ENCODE data around the gene GAS7.

The GAS7 gene

DNA sequence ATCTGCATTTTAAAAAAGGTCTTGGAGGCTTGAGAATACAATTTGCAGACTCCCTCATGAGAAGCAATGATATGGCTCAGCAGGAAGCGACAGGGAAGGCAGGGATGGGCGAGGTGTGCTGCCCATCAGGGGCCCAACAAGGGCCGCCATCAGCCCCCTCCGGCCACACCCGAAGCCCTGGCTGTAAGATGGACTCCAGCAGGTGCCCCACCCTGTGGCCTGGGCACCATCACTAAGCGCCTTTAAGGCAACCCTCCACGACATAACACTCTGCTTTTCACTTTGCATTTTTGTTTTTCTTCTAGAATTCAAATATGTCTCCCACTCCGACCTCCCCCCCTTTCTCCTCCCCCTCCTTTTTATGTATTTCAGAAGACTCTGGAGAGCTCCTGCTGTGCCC, 241.2 kb downstream of the GAS7 start:
- TF ChIP-seq POLR2A (IDR thresholded peaks at IDR 0.05; ENCODE audit: low read length): no peak
- no peak for TF ChIP-seq GATA1 (IDR thresholded peaks at IDR 0.05; ENCODE audit: low read depth, low read length)
- no peak for DNase-seq

DNA sequence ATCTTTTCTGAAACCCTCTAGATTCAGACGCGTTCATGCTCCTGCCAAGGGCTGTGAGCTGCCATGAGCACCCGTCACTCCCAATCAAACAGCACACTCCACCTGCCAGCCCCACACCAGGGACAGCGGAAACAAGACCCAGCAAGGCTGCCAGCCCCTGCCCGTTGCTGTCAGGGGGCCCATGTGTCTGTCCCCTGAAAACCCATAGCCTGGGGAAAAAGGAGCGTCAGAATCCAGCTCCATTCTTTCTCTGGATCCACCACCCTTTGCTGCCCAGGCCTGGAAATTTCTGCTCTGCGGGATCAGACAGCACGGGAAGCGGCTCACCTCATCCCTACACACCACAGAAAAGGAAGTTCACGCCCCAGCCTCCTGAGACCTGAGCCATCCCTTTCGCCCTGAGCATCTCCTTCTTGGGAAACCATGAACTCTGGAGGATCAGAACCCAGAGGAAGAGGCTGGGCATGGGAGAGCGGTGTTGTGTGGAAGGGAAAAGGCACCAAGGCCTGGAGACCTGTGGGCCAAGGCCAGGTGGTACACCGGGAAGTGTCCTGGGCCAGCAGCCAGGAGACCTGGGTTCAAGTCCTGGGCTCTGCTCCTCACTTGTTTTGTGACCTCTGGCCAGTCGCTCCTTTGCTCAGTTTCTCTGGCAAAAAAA, 241.8 kb downstream of the GAS7 start:
- TF ChIP-seq GATA1 (IDR thresholded peaks at IDR 0.05; ENCODE audit: low read depth, low read length): no peak
- TF ChIP-seq POLR2A (IDR thresholded peaks at IDR 0.05; ENCODE audit: low read length): no peak
- DNase-seq: no peak

DNA sequence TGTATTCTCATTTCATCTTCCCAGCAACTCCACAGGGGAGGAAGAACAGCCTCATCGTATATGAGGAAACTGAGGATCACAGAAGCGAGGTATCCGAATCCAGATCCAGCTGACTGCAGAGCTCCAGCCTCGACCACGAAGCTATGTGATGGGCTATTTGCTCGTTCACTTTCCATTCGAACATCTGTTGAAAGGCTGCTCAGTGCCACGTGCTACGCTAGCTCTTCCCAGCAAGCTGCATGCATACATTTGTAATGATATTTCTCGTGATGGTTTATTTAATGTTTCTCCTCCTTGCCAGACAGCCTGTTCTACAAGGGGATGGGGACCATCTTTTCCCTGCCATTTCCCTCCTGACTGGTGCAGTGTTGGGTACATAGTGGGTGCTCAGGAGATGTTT, 244.9 kb downstream of the GAS7 start:
- no peak for TF ChIP-seq POLR2A (IDR thresholded peaks at IDR 0.05; ENCODE audit: low read length)
- no peak for TF ChIP-seq GATA1 (IDR thresholded peaks at IDR 0.05; ENCODE audit: low read depth, low read length)
- DNase-seq: no peak

DNA sequence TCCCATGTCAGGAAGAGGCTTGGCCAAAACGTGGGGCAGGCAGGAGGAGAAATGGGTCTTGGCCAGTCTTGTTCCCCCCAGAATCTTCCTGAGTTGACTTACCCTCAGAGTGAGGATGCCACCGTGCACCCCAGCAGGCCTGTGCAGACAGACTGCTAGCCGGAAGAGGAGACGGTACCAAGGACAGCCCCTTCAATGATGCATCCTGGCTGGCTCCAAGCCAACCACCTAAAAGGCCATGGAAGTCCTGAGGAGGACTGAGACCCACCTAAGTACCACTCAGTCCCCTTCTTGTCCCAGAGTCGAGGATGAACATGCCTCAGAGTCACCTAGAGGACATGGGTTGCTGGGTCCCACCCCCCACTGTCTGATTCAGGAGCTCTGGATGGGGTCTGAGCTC, 246.6 kb downstream of the GAS7 start:
- TF ChIP-seq POLR2A (IDR thresholded peaks at IDR 0.05; ENCODE audit: low read length): no peak
- no peak for TF ChIP-seq GATA1 (IDR thresholded peaks at IDR 0.05; ENCODE audit: low read depth, low read length)
- no peak for DNase-seq

DNA sequence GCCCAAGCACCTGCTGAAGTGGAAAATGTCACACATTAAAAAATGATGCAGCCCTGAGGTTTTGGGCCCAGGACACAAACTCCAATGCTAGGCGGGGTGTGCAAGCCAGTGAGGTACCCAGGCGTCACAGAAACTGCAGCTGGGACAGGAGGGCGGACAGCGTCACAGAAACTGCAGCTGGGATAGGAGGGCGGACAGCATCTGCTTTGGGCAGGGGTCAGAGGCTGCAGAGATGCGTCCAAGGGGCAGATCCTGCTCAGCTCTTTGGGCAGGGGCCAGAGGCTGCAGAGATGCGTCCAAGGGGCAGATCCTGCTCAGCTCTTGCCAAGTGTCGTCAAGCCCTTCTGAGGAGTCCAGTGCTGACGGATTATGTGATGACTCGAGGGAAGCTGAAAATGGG, 249.5 kb downstream of the GAS7 start:
- no peak for TF ChIP-seq POLR2A (IDR thresholded peaks at IDR 0.05; ENCODE audit: low read length)
- TF ChIP-seq GATA1 (IDR thresholded peaks at IDR 0.05; ENCODE audit: low read depth, low read length): no peak
- DNase-seq: no peak

DNA sequence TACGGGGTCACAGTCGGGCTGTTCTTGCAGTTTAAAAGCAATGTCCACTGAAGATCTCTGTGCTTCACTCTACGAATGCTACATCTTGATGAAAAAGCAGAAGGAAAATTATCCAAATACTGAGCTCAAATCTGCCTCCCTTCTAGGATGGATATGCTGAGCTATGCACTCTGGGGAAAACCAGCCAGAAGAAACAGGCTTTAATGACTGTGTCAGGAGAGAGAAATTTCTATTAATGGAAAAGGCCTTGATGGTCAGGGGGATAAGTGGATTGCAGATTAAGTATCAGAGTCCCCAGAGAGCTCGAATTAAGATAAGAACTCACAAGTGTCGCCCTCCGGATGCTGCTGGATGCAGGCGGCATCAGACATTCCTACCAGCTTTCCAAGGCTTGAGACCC, 253.7 kb downstream of the GAS7 start:
- no peak for DNase-seq
- TF ChIP-seq POLR2A (IDR thresholded peaks at IDR 0.05; ENCODE audit: low read length): no peak
- no peak for TF ChIP-seq GATA1 (IDR thresholded peaks at IDR 0.05; ENCODE audit: low read depth, low read length)

DNA sequence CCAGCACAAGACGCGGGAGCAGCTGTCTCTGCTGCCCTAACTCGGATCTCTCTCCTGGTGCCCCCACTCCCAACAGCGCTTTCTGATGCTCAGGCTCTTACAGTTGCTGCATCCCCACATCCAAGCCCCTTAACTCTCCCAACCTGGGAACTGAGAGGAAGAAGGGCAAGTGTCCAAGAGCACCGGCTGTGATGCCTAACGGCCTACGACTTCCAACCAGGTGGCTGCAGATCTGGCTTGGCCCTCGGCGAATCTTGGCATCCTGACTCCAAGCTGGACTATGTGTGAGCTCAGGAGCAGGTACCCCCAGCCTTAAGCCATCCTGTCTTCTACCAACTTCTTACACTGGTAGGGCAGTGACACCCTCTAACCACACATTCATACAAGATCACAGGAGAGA, 255.1 kb downstream of the GAS7 start:
- DNase-seq: no peak
- no peak for TF ChIP-seq POLR2A (IDR thresholded peaks at IDR 0.05; ENCODE audit: low read length)
- no peak for TF ChIP-seq GATA1 (IDR thresholded peaks at IDR 0.05; ENCODE audit: low read depth, low read length)

DNA sequence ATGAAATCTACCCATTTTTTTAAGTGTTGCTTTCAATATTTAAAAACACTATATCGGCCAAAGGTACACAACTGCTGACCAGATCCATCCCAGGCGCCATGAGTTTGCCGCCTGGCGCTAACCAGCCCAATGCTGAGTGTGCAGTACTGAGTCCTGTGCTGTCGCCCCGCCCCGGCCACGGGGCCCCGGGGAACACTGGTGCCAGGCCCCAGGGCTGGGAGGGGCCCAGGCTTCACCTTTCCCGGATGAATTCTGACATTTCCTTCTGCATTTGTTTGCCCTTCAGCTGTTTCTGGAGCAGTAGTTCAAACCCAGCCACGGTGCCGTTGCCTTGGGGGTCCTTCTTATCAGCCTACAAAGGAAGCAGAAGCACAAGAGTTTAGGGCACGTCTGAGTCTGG, 255.5 kb downstream of the GAS7 start:
- TF ChIP-seq POLR2A (IDR thresholded peaks at IDR 0.05; ENCODE audit: low read length) (no peak), GATA1 (IDR thresholded peaks at IDR 0.05; ENCODE audit: low read depth, low read length) (no peak)

DNA sequence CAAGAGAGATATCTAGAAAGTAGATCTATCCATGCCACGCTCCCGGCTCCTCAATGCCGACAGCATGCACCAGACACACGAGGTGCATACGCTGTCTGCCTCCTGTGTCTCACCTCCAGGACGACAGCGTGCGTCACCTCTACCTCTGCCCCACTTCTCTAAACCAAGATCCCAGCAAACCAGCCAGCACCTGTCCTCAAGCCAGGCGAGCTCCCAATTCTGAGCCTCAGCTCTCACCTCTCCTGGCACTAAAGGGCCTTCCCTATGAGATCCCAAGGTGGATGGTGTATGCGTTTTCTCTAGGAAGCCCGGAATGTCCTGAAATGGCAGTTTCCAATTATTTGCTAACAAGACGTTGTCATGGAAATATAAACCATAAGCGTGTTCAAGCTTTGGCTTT, 257.1 kb downstream of the GAS7 start:
- TF ChIP-seq POLR2A (IDR thresholded peaks at IDR 0.05; ENCODE audit: low read length): no peak
- TF ChIP-seq GATA1 (IDR thresholded peaks at IDR 0.05; ENCODE audit: low read depth, low read length): no peak
- DNase-seq: no peak

More for the DNA sequence above, 255.5 kb downstream of the GAS7 start:
- no peak for DNase-seq

DNA sequence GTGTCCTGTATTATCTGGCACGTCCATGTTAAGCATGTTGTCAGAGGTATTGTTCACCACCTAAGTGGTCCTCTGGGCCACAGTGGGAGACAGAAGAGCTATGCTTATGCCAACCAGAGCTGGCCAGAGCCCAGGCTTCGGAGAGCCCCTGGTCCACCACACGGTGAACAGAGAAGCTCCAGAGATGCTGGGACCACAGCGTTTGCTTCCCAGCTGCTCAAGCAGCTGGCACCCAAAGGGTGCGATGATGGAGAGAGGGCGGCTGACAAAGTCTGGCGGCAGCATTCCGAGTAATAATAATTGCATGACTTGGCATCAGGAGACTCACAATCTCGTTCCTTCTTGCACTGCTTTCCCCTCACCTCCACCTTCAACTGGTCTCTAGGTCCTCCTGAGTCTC, 257.6 kb downstream of the GAS7 start:
- TF ChIP-seq POLR2A (IDR thresholded peaks at IDR 0.05; ENCODE audit: low read length) (no peak), GATA1 (IDR thresholded peaks at IDR 0.05; ENCODE audit: low read depth, low read length) (no peak)
- DNase-seq: no peak

DNA sequence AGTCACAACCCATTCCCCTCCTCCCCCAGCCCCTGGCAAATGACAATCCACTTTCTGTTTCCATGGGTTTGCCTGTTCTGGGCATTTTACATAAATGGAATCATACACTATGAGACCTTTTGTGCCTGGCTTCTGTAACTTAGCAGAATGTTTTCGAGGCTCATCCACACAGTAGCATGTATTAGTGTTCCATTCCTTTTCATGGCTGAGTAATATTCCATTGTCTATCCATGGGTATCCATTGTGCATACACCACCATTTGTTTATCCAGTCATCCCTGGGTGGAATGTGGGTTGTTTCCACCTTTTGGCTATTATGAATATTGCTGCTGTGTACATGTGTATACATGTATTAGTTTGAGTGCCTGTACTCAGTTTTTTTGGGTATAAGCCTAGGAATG, 259.6 kb downstream of the GAS7 start:
- no peak for DNase-seq
- TF ChIP-seq POLR2A (IDR thresholded peaks at IDR 0.05; ENCODE audit: low read length) (no peak), GATA1 (IDR thresholded peaks at IDR 0.05; ENCODE audit: low read depth, low read length) (no peak)

DNA sequence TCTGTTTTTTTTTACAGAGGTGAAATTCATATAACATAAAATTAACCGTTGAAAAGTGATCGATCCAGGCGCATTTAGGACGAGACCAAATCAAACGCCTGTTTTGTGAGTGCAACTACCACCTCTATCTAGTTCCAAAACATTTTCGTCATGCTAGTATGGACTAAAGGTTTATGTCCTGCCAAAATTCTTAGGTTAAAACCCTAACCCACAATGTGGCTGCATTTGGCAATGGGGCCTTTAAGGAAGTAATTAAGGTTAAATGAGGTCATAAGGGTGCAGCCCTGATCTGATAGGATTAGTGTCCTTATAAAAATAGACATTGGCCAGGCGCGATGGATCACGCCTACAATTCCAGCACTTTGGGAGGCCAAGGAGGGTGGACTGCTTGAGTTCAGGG, 260.5 kb downstream of the GAS7 start:
- no peak for DNase-seq
- TF ChIP-seq GATA1 (IDR thresholded peaks at IDR 0.05; ENCODE audit: low read depth, low read length) (no peak), POLR2A (IDR thresholded peaks at IDR 0.05; ENCODE audit: low read length) (no peak)

DNA sequence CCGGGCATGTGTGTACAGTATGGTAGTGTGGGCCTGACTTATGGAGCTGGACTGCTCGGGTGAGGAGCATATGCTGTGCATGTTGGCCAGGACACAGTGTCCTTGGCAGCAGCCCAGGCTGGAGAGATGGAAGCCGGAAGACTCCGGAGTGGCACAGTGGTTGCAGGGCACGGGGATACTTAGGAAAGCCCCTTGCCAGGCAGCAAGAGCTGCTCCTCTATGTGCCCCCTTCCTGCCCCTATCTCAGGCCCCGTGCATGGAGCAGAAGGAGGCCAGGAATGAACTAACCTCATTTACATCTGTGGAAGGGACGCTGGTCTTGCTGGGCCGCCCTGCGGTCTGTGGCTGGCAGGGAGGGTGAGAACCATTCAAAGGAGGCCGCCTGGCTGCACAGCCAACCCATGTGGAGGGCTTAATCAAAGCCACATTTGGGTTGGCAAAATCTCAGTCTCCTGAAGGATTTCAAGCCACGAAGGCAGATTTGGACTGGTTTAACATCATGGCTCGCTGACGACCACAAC, 261.1 kb downstream of the GAS7 start:
- no peak for DNase-seq
- no peak for TF ChIP-seq GATA1 (IDR thresholded peaks at IDR 0.05; ENCODE audit: low read depth, low read length)
- no peak for TF ChIP-seq POLR2A (IDR thresholded peaks at IDR 0.05; ENCODE audit: low read length)

DNA sequence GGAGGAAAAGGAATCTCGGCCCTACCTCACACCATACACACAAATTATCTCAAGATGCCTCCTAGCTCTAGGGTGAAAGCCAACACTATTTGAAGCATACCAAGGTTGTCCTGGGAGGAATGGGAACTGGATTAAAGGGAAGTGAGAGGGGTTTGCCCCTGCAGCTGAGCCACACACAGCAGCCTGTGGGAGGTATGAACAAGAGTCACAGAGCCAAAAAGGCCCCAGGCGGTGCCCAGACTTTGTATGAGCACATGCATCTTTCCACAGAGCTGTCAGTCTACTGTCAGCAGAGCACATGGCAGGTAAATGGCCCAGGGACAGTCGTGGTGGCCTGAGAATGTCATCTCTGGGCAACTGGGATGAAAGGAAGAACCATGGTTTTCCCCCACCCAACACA, 262.3 kb downstream of the GAS7 start:
- no peak for DNase-seq
- no peak for TF ChIP-seq GATA1 (IDR thresholded peaks at IDR 0.05; ENCODE audit: low read depth, low read length)
- no peak for TF ChIP-seq POLR2A (IDR thresholded peaks at IDR 0.05; ENCODE audit: low read length)

DNA sequence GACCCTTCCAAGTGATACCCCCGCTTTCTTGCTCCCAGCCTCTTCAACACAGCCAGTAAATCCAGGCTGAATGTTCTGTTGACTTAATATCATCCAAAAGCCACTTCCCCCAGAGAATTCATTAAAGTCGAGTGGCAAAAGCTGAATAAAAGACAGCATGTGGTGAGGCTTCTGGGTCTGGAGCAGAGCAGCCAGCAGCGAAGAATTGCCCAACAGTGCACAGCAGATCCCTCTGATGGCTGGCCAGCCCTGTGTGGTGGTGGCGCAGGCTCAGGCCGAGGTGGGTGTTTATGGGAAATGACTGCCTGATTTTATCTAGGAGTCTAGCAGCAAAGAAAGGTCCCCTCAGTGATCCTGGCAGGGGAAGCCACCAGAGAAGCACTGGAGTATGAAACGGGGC, 263.0 kb downstream of the GAS7 start:
- DNase-seq: no peak
- TF ChIP-seq GATA1 (IDR thresholded peaks at IDR 0.05; ENCODE audit: low read depth, low read length) (no peak), POLR2A (IDR thresholded peaks at IDR 0.05; ENCODE audit: low read length) (no peak)
